Measurements from ENCODE around the gene QSOX2. TPM values are rescaled to one million over a fixed set of nuclear protein-coding genes. Genes with fewer than 3 reads are reported as not detected.

QSOX2 gene
- polyA plus RNA-seq, 4 donors, result 1.4 to 11.0 (median 4.3) TPM

GRCh38 chr9:136252281-136252680, 6.7 kb upstream of the QSOX2 start:
- H3K4me3 ChIP-seq (ENCODE audit: low read depth in 1 of 3, low read length in 3 of 3), result no peak overlapping the region
- no peak for FAIRE-seq
- H3K9me3 ChIP-seq (ENCODE audit: control insufficient read depth in 2 of 2, insufficient read depth in 1 of 2, low read depth in 1 of 2, low read length in 1 of 2), result no peaks in the 10 kb centered on the region
- no peak for DNase-seq
- no peak overlapping the region for H3K27ac ChIP-seq (ENCODE audit: low read depth in 1 of 3, low read length in 2 of 3)
- peaks cover 0 to 42% (median 0%) of the 10 kb centered on the region in 3 donors for H3K27me3 ChIP-seq (ENCODE audit: control insufficient read depth in 3 of 3, insufficient read depth in 3 of 3, low read length in 3 of 3)
- H3K36me3 ChIP-seq (ENCODE audit: control insufficient read depth in 3 of 3, insufficient read depth in 2 of 3, low read depth in 1 of 3, low read length in 3 of 3), result no peaks in the 10 kb centered on the region
- H3K4me1 ChIP-seq (ENCODE audit: control insufficient read depth in 3 of 3, insufficient read depth in 2 of 3, low read depth in 1 of 3, low read length in 2 of 3), result no peaks in the 10 kb centered on the region
- 87 to 94% (median 92%) methylated on average over 25 to 29 of the region's 29 CpGs for WGBS, 3 donors

GRCh38 chr9:136251264-136252115, 5.9 kb upstream of the QSOX2 start:
- no peak overlapping the region for H3K4me3 ChIP-seq (ENCODE audit: low read depth in 1 of 3, low read length in 3 of 3)
- 79 to 89% (median 80%) methylated on average over 32 to 50 of the region's 50 CpGs for WGBS, 3 donors
- peaks cover 0 to 50% (median 0%) of the 10 kb centered on the region in 3 donors for H3K27me3 ChIP-seq (ENCODE audit: control insufficient read depth in 3 of 3, insufficient read depth in 3 of 3, low read length in 3 of 3)
- H3K27ac ChIP-seq (ENCODE audit: low read depth in 1 of 3, low read length in 2 of 3), result no peak overlapping the region
- DNase-seq (no peak), FAIRE-seq (no peak)
- no peaks in the 10 kb centered on the region for H3K36me3 ChIP-seq (ENCODE audit: control insufficient read depth in 3 of 3, insufficient read depth in 2 of 3, low read depth in 1 of 3, low read length in 3 of 3)
- peaks cover 0 to 3% of the 10 kb centered on the region in 2 donors for H3K9me3 ChIP-seq (ENCODE audit: control insufficient read depth in 2 of 2, insufficient read depth in 1 of 2, low read depth in 1 of 2, low read length in 1 of 2)
- no peaks in the 10 kb centered on the region for H3K4me1 ChIP-seq (ENCODE audit: control insufficient read depth in 3 of 3, insufficient read depth in 2 of 3, low read depth in 1 of 3, low read length in 2 of 3)

DNA sequence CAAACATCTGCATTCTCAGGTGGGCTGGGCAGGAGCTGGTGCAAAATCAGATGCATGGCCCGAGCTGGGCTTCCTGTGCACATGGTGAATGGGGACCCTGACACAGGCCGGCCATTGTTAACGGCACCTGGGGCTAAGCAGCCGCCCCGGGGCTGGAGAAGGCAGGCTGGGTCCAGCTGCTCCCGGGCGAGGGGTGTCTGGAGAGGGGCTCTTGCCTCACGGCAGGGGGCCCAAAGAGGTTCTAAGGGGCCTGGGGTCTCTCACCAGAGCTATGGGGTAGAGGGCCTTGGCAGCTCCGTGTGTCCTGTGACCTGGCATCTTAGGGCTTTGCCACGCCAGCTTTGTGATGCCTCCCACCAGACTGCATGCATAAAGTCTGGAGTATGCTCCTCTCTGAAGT, 5.1 kb upstream of the QSOX2 start:
- DNase-seq (no peak), FAIRE-seq (no peak)
- 61 to 64% (median 62%) methylated on average over 10 of the region's 10 CpGs for WGBS, 3 donors
- Histone ChIP-seq H3K27me3 (ENCODE audit: control insufficient read depth in 3 of 3, insufficient read depth in 3 of 3, low read length in 3 of 3) (peaks cover 0 to 46% (median 0%) of the 10 kb centered on the region in 3 donors), H3K27ac (ENCODE audit: low read depth in 1 of 3, low read length in 2 of 3) (no peak overlapping the region), H3K36me3 (ENCODE audit: control insufficient read depth in 3 of 3, insufficient read depth in 2 of 3, low read depth in 1 of 3, low read length in 3 of 3) (no peaks in the 10 kb centered on the region), H3K4me3 (ENCODE audit: low read depth in 1 of 3, low read length in 3 of 3) (no peak overlapping the region), H3K4me1 (ENCODE audit: control insufficient read depth in 3 of 3, insufficient read depth in 2 of 3, low read depth in 1 of 3, low read length in 2 of 3) (peaks cover 0 to 4% (median 0%) of the 10 kb centered on the region in 3 donors), H3K9me3 (ENCODE audit: control insufficient read depth in 2 of 2, insufficient read depth in 1 of 2, low read depth in 1 of 2, low read length in 1 of 2) (peaks cover 0 to 3% of the 10 kb centered on the region in 2 donors)

DNA sequence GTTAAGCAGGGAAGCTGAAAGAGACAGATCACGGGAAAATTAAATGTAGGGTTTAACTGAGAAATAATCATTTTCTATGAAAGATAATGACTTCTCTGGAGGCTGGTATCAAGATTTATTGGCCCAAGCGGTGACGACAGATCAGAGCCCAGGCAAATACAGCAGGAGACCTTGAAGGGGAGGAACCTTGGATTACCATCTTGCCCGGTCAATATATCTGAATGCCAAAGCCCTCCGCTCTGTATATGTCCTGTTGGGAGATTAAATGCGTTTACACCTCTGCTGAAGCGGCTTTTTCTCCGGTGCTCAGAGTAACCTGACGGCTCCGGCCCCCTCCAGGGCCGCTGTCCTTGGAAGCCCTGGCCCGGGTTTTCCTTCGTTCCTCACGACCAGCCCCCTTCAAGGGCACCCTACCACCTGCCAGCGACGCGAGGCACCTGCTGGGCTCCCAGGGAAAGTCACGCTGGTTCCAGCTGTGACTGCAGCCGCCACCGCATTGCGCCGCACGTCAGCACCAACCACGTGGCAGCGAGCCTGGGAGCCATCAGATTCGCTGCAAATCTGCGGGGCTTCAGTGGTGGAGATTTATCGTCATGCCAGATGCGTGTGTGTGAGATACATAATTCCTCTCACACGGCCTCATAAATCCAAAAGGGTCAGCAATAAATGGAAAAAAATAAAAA, 4.4 kb upstream of the QSOX2 start:
- no peak for FAIRE-seq
- peak in 1 of 2 donors; percentile 21 for DNase-seq
- WGBS, 3 donors, result 27 to 57% (median 37%) methylated on average over 30 of the region's 30 CpGs
- Histone ChIP-seq H3K36me3 (ENCODE audit: control insufficient read depth in 3 of 3, insufficient read depth in 2 of 3, low read depth in 1 of 3, low read length in 3 of 3) (no peaks in the 10 kb centered on the region), H3K27me3 (ENCODE audit: control insufficient read depth in 3 of 3, insufficient read depth in 3 of 3, low read length in 3 of 3) (peaks cover 0 to 41% (median 0%) of the 10 kb centered on the region in 3 donors), H3K9me3 (ENCODE audit: control insufficient read depth in 2 of 2, insufficient read depth in 1 of 2, low read depth in 1 of 2, low read length in 1 of 2) (peaks cover 0 to 3% of the 10 kb centered on the region in 2 donors), H3K27ac (ENCODE audit: low read depth in 1 of 3, low read length in 2 of 3) (no peak overlapping the region), H3K4me1 (ENCODE audit: control insufficient read depth in 3 of 3, insufficient read depth in 2 of 3, low read depth in 1 of 3, low read length in 2 of 3) (peaks cover 0 to 4% (median 0%) of the 10 kb centered on the region in 3 donors), H3K4me3 (ENCODE audit: low read depth in 1 of 3, low read length in 3 of 3) (no peak overlapping the region)

- DNase-seq (no peak), FAIRE-seq (no peak)
- Histone ChIP-seq H3K4me3 (ENCODE audit: low read depth in 1 of 3, low read length in 3 of 3) (no peak overlapping the region), H3K36me3 (ENCODE audit: control insufficient read depth in 3 of 3, insufficient read depth in 2 of 3, low read depth in 1 of 3, low read length in 3 of 3) (no peaks in the 10 kb centered on the region), H3K4me1 (ENCODE audit: control insufficient read depth in 3 of 3, insufficient read depth in 2 of 3, low read depth in 1 of 3, low read length in 2 of 3) (peaks cover 3 to 12% (median 3%) of the 10 kb centered on the region in 3 donors), H3K27me3 (ENCODE audit: control insufficient read depth in 3 of 3, insufficient read depth in 3 of 3, low read length in 3 of 3) (peaks cover 0 to 41% (median 0%) of the 10 kb centered on the region in 3 donors), H3K9me3 (ENCODE audit: control insufficient read depth in 2 of 2, insufficient read depth in 1 of 2, low read depth in 1 of 2, low read length in 1 of 2) (peaks cover 0 to 3% of the 10 kb centered on the region in 2 donors), H3K27ac (ENCODE audit: low read depth in 1 of 3, low read length in 2 of 3) (no peak overlapping the region)
- WGBS, 3 donors, result 61 to 80% (median 67%) methylated on average over 29 to 30 of the region's 30 CpGs
Measured at GRCh38 chr9:136248951-136249876, 3.6 kb upstream of the QSOX2 start.

DNA sequence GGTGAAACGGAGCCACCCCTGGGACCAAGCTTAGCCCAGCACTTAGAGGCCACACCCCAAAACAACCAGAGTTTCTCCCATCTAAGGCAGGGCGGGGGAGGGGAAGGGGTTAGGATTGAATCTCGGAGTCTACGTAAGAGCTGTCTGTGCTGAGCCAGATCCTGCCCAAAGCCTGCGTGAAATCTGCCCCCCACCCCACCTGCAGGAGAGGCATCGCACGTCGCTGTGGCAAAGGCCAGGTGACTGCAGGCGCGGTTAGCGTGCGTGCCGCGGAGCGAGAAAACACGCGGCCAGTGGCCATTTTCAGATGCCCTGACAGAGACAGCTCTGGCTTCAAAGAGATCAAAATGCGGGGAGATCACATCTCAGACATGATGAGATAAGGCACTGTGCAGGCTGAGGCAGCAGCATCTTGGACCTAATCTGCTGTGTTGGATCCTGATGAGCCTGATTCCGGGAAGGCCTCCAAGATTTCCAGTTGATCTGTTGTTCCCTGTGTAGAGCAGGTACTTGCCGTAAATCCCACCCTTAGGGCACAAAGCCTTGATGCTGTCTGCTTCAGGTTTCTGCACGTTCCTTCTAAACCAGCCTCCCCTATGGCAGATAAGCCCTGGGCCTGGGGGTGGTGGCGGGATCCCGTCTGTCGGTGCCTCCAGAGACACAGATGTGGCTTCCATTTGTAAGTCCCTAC, 2.5 kb upstream of the QSOX2 start:
- 82 to 87% (median 82%) methylated on average over 24 of the region's 24 CpGs for WGBS, 3 donors
- H3K27ac ChIP-seq (ENCODE audit: low read depth in 1 of 3, low read length in 2 of 3), result no peak overlapping the region
- no peak overlapping the region for H3K4me3 ChIP-seq (ENCODE audit: low read depth in 1 of 3, low read length in 3 of 3)
- H3K36me3 ChIP-seq (ENCODE audit: control insufficient read depth in 3 of 3, insufficient read depth in 2 of 3, low read depth in 1 of 3, low read length in 3 of 3), result peaks cover 0 to 3% (median 0%) of the 10 kb centered on the region in 3 donors
- H3K9me3 ChIP-seq (ENCODE audit: control insufficient read depth in 2 of 2, insufficient read depth in 1 of 2, low read depth in 1 of 2, low read length in 1 of 2), result peaks cover 0 to 3% of the 10 kb centered on the region in 2 donors
- H3K4me1 ChIP-seq (ENCODE audit: control insufficient read depth in 3 of 3, insufficient read depth in 2 of 3, low read depth in 1 of 3, low read length in 2 of 3), result peaks cover 3 to 16% (median 3%) of the 10 kb centered on the region in 3 donors
- FAIRE-seq (no peak), DNase-seq (no peak)
- H3K27me3 ChIP-seq (ENCODE audit: control insufficient read depth in 3 of 3, insufficient read depth in 3 of 3, low read length in 3 of 3), result peaks cover 0 to 41% (median 0%) of the 10 kb centered on the region in 3 donors

- FAIRE-seq (no peak), DNase-seq (no peak)
- Histone ChIP-seq H3K4me1 (ENCODE audit: control insufficient read depth in 3 of 3, insufficient read depth in 2 of 3, low read depth in 1 of 3, low read length in 2 of 3) (peaks cover 3 to 16% (median 3%) of the 10 kb centered on the region in 3 donors), H3K27me3 (ENCODE audit: control insufficient read depth in 3 of 3, insufficient read depth in 3 of 3, low read length in 3 of 3) (peaks cover 0 to 41% (median 0%) of the 10 kb centered on the region in 3 donors), H3K4me3 (ENCODE audit: low read depth in 1 of 3, low read length in 3 of 3) (no peak overlapping the region), H3K36me3 (ENCODE audit: control insufficient read depth in 3 of 3, insufficient read depth in 2 of 3, low read depth in 1 of 3, low read length in 3 of 3) (peaks cover 0 to 5% (median 0%) of the 10 kb centered on the region in 3 donors), H3K9me3 (ENCODE audit: control insufficient read depth in 2 of 2, insufficient read depth in 1 of 2, low read depth in 1 of 2, low read length in 1 of 2) (peaks cover 0 to 3% of the 10 kb centered on the region in 2 donors), H3K27ac (ENCODE audit: low read depth in 1 of 3, low read length in 2 of 3) (no peak overlapping the region)
- 54 to 64% (median 56%) methylated on average over 9 of the region's 9 CpGs for WGBS, 3 donors
Measured at GRCh38 chr9:136247551-136247916, 1.9 kb upstream of the QSOX2 start.

Data from small intestine (tissue), 7 donors.